Left ventricle myocardium inferior (tissue), 1 donor: ENCODE results near the gene ZNF830. TPM values are rescaled to one million over a fixed set of nuclear protein-coding genes. Genes with fewer than 3 reads are reported as not detected.

Experiments used
- DNase-seq: peaks from one replicate; pipeline ENCODE4 v3.0.0-alpha.2; 2020
- H3K27ac ChIP-seq: fragments of 200-600 bp; replicated peaks from 2 replicates; pipeline ENCODE4 v1.8.0; 2021
- H3K27me3 ChIP-seq: fragments of 200-600 bp; 2 replicates; pipeline ENCODE4 v1.8.0; 2021; ENCODE audit warnings: low read depth
- H3K36me3 ChIP-seq: fragments of 200-600 bp; 2 replicates; pipeline ENCODE4 v1.8.0; 2021
- H3K4me1 ChIP-seq: fragments of 200-600 bp; 2 replicates; pipeline ENCODE4 v1.8.0; 2021
- H3K4me3 ChIP-seq: fragments of 200-600 bp; 2 replicates; pipeline ENCODE4 v1.8.0; 2021; ENCODE audit warnings: mild to moderate bottlenecking, moderate library complexity
- H3K9me3 ChIP-seq: fragments of 200-600 bp; replicated peaks from 2 replicates; pipeline ENCODE4 v1.8.0; 2021
- CTCF ChIP-seq: fragments of 200-600 bp; IDR thresholded peaks from 2 replicates; pipeline ENCODE4 v1.8.0; 2021; ENCODE audit warnings: antibody characterized with exemption, mild to moderate bottlenecking, borderline replicate concordance
- intact Hi-C: fragments of 100-400 bp; cut with micrococcal nuclease; formaldehyde crosslinking; loops from one replicate; pipeline ENCODE4 v1.11.0; 2022
- total RNA-seq: library from RNA; stranded (reverse); fragmentation: NEBNext Ultra II Directional; extraction: Animal tissue kit (Norgen Biotek cat#: 25700); gene quantifications from one replicate; pipeline ENCODE4 v1.2.1, GENCODE V29; 2021
- donor health status: DM: no; HTN: yes; CAD: no; lungs with severe emphysema.

ZNF830 gene
- total RNA-seq, 1 donor from 2014 or later: 9.0 TPM

- intact Hi-C loops: no loop called here
- Histone ChIP-seq H3K4me1 (peaks cover 4% of the 10 kb centered on the region), H3K27me3 (no peaks in the 10 kb centered on the region), H3K9me3 (no peaks in the 10 kb centered on the region), H3K4me3 (no peak overlapping the region), H3K27ac (no peak overlapping the region), H3K36me3 (peaks cover 66% of the 10 kb centered on the region)
- TF ChIP-seq CTCF: no peak
- no peak for DNase-seq
These were observed 48.8 kb downstream of the ZNF830 start for GRCh38 chr17:35010093-35010492.

- no peak for TF ChIP-seq CTCF
- DNase-seq: no peak
- peaks cover 12% of the 10 kb centered on the region for H3K4me1 ChIP-seq
- H3K27me3 ChIP-seq: no peaks in the 10 kb centered on the region
- intact Hi-C loops: no loop called here
- H3K36me3 ChIP-seq: peaks cover 73% of the 10 kb centered on the region
- H3K9me3 ChIP-seq: no peaks in the 10 kb centered on the region
- no peak overlapping the region for H3K4me3 ChIP-seq
- H3K27ac ChIP-seq: no peak overlapping the region
These were observed 50.4 kb downstream of the ZNF830 start for GRCh38 chr17:35011671-35012216.

Other genes starting within 250 kb of the ZNF830 start
- 2.6 TPM for gene CCT6B, start 80 bp upstream of the ZNF830 start, total RNA-seq
- gene LIG3, start 19.0 kb downstream of the ZNF830 start, total RNA-seq: 16.5 TPM
- gene RFFL, start 102.2 kb downstream of the ZNF830 start, total RNA-seq: 10.1 TPM
- gene RAD51D, start 158.3 kb downstream of the ZNF830 start, total RNA-seq: 4.6 TPM
- gene FNDC8, start 160.1 kb downstream of the ZNF830 start, total RNA-seq: not detected
- gene NLE1, start 180.8 kb downstream of the ZNF830 start, total RNA-seq: 4.2 TPM
- 205 TPM for gene UNC45B, start 186.3 kb downstream of the ZNF830 start, total RNA-seq
- gene SLC35G3, start 232.9 kb downstream of the ZNF830 start, total RNA-seq: not detected